GM12878 (cell line): ENCODE data around the gene ACRBP.

Experiments
- CTCF ChIP-seq, 3 experiments: IDR thresholded peaks in 2 of 3; conservative IDR thresholded peaks in 1 of 3; 2 replicates each; pipeline ENCODE4 v1.5.1; 2011; ENCODE audit warnings: low read depth in 3 of 3, low read length in 3 of 3, mild to moderate bottlenecking in 3 of 3, control low read depth in 2 of 3, moderate library complexity in 2 of 3, inconsistent platforms in 1 of 3, mixed read lengths in 1 of 3; ENCODE audit not compliant: control insufficient read depth in 2 of 3, insufficient read depth in 1 of 3; ENCODE audit errors: extremely low read depth in 1 of 3
- EZH2 ChIP-seq: IDR thresholded peaks from 2 replicates; pipeline ENCODE4 v1.6.1; 2012; ENCODE audit warnings: low read depth, mild to moderate bottlenecking, control low read depth, inconsistent platforms, low read length, borderline replicate concordance; ENCODE audit not compliant: control insufficient read depth
- NFYB ChIP-seq: IDR thresholded peaks from 2 replicates; pipeline ENCODE4 v1.6.1; 2011; ENCODE audit warnings: low read depth, mild to moderate bottlenecking, low read length, improper control_type of control experiment, moderate library complexity; ENCODE audit not compliant: insufficient read depth
- REST ChIP-seq: IDR thresholded peaks from 2 replicates; pipeline ENCODE4 v1.6.1; 2012; ENCODE audit warnings: mild to moderate bottlenecking, low read depth, low read length
- ZNF24 ChIP-seq: fragments of 450-650 bp; IDR thresholded peaks from 2 replicates; pipeline ENCODE4 v1.6.1; 2017; ENCODE audit warnings: antibody characterized with exemption, mild to moderate bottlenecking

DNA sequence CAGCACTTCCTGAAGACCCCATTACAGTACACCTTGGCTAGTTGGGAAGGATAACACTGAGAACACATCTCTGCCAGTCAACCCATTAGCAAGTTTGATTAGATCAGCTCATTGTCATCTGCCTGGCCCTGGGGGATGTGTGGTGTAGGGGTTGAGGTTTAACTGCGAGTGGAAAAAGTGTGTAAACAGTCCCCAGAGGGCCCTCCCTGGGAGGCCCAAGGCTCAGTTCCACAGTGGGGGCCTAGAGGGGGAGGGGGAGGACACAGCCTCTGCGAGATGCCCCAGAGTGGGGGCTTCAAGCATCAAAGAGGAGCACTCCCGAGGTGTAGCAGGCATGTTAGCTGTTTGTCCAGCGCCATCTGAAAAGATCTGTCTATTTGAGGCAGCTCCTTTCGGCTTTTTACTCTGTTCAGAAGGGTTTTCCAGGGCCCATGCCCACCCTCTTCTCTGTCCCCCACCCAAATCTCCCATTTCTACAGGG lies 11.8 kb downstream of the ACRBP start:
- no peak for TF ChIP-seq NFYB
- no peak for TF ChIP-seq EZH2
- TF ChIP-seq REST, result no peak
- no peak for TF ChIP-seq CTCF (IDR thresholded peaks at IDR 0.05 in 2 of 3, conservative IDR thresholded peaks at IDR 0.05 in 1 of 3; ENCODE audit: control insufficient read depth in 2 of 3, extremely low read depth in 1 of 3, insufficient read depth in 1 of 3, low read depth in 3 of 3, low read length in 3 of 3)
- 0 out of 2 replicates have a peak, but pooled peaks have one; percentile 9 for TF ChIP-seq ZNF24
